Left kidney (tissue), 2 donors: ENCODE measurements around the gene RXFP3. TPM values are rescaled to one million over a fixed set of nuclear protein-coding genes. Genes with fewer than 3 reads are reported as not detected.

Experiments used
- DNase-seq: peaks from one replicate; pipeline ENCODE4 v3.0.0-alpha.2; 2013
- polyA plus RNA-seq: library from polyadenylated mRNA; unstranded; fragments of 120-200 nt; gene quantifications from one replicate; pipeline ENCODE4 v1.2.1, GENCODE V29; 2013; ENCODE audit not compliant: insufficient read length

The RXFP3 gene
- polyA plus RNA-seq, 1 donor = 0.12 TPM

GRCh38 chr5:33981408-33982162 lies 45.4 kb downstream of the RXFP3 start:
- DNase-seq = no peak

- no peak for DNase-seq
These were observed 48.0 kb downstream of the RXFP3 start for GRCh38 chr5:33984178-33984577.

GRCh38 chr5:33984671-33985124 lies 48.5 kb downstream of the RXFP3 start, which contains the start of gene SLC45A2:
TSS of gene SLC45A2 (minus strand) at chr5:33984693. CDS start at chr5:33984583, 110 bp downstream.
- DNase-seq = no peak

GRCh38 chr5:33985447-33985846 lies 49.3 kb downstream of the RXFP3 start:
- DNase-seq = no peak

Other genes with a start within 250 kb of the RXFP3 start
- gene ADAMTS12, start 44.4 kb upstream of the RXFP3 start, polyA plus RNA-seq = 18.3 TPM
- gene SLC45A2, start 48.3 kb downstream of the RXFP3 start, polyA plus RNA-seq = 1.0 TPM
- 105 TPM for gene AMACR, start 71.7 kb downstream of the RXFP3 start, polyA plus RNA-seq
- gene C1QTNF3, start 106.8 kb downstream of the RXFP3 start, polyA plus RNA-seq = 71.9 TPM